GM12878 (cell line): ENCODE data around the gene LRIT2. TPM values are rescaled to one million over a fixed set of nuclear protein-coding genes. Genes with fewer than 3 reads are reported as not detected.

ENCODE experiments used
- ATAC-seq: fragments of 200-7000 bp; cut with Tn5 transposase; 3 replicates; pipeline ENCODE4 v1.9.1; 2020; ENCODE audit warnings: mild to moderate bottlenecking, moderate library complexity
- BruUV-seq: library from RNA; stranded (reverse); fragments of 400-500 nt; replicated peaks from 2 replicates; lab custom pipeline; 2021; lab: Mats Ljungman, UMichigan
- CTCF ChIA-PET: fragments of 300-600 bp; sonication (Branson Sonifier 250); formaldehyde crosslinking; extraction: SDS; loops from one replicate; lab custom pipeline; 2021; ENCODE audit warnings: inconsistent platforms; lab: Yijun Ruan, JAX
- POLR2A ChIA-PET: fragments of 350-600 bp; formaldehyde crosslinking; extraction: SDS; loops from one replicate; lab custom pipeline; 2021; ENCODE audit warnings: inconsistent platforms; lab: Charles Lee
- RAD21 ChIA-PET: fragments of 300-600 bp; sonication (Branson Sonifier 250); formaldehyde crosslinking; loops from one replicate; lab custom pipeline; 2023; ENCODE audit warnings: antibody characterized with exemption; ENCODE audit not compliant: unreplicated experiment; lab: Charles Lee
- SMC1A ChIA-PET: fragments of 300-600 bp; sonication (Branson Sonifier 250); formaldehyde crosslinking; loops from one replicate; lab custom pipeline; 2023; ENCODE audit not compliant: unreplicated experiment, uncharacterized antibody; lab: Charles Lee
- DNase-seq: peaks from one replicate; pipeline ENCODE4 v3.0.0-alpha.2; 2011; ENCODE audit warnings: low read depth, low spot score
- FAIRE-seq: peaks from 3 replicates; lab custom pipeline; 2011; peaks lifted over from hg19 to GRCh38; lab: Jason Lieb, UNC
- H2AFZ ChIP-seq: 2 replicates; pipeline ENCODE4 v1.6.0; 2011; ENCODE audit warnings: low read depth, low read length, control low read depth; ENCODE audit not compliant: control insufficient read depth
- H3K27ac ChIP-seq: 2 replicates; pipeline ENCODE4 v1.5.1; 2011; ENCODE audit warnings: control low read depth; ENCODE audit not compliant: control insufficient read depth, insufficient read depth
- H3K27me3 ChIP-seq, 2 experiments: replicated peaks in 1 of 2; 2 replicates each; pipeline versions ENCODE4 v1.6.0 to v1.6.1; 2011; ENCODE audit warnings: low read length in 1 of 2; ENCODE audit not compliant: control insufficient read depth in 2 of 2, insufficient read depth in 2 of 2
- H3K36me3 ChIP-seq, 2 experiments: 2 replicates each; pipeline ENCODE4 v1.5.1; 2011; ENCODE audit warnings: low read length in 1 of 2; ENCODE audit not compliant: control insufficient read depth in 2 of 2, insufficient read depth in 2 of 2
- H3K4me1 ChIP-seq: 2 replicates; pipeline ENCODE4 v1.6.1; 2011; ENCODE audit warnings: mild to moderate bottlenecking, low read length, moderate library complexity, mixed read lengths; ENCODE audit not compliant: control insufficient read depth, insufficient read depth
- H3K4me2 ChIP-seq: 2 replicates; pipeline ENCODE4 v1.6.0; 2011; ENCODE audit warnings: control low read depth; ENCODE audit not compliant: control insufficient read depth, insufficient read depth
- H3K4me3 ChIP-seq: fragments of 200-600 bp; sonication (generic); 2 replicates; pipeline ENCODE4 v1.5.1; 2016
- H3K79me2 ChIP-seq: 2 replicates; pipeline ENCODE4 v1.6.0; 2011; ENCODE audit warnings: low read length; ENCODE audit not compliant: control insufficient read depth, insufficient read depth
- H3K9ac ChIP-seq: 2 replicates; pipeline ENCODE4 v1.8.0; 2011; ENCODE audit warnings: low read length, control low read depth, mixed read lengths; ENCODE audit not compliant: control insufficient read depth, insufficient read depth
- H3K9me3 ChIP-seq: replicated peaks from 3 replicates; pipeline ENCODE4 v1.5.1; 2011; ENCODE audit warnings: mild to moderate bottlenecking, low read length; ENCODE audit not compliant: control insufficient read depth, insufficient read depth
- H4K20me1 ChIP-seq: 2 replicates; pipeline ENCODE4 v1.6.0; 2011; ENCODE audit not compliant: control insufficient read depth, insufficient read depth
- CBFB ChIP-seq: IDR thresholded peaks from 2 replicates; pipeline ENCODE4 v1.6.1; 2016; ENCODE audit warnings: antibody characterized with exemption, low read depth
- GATAD2B ChIP-seq: fragments of 450-650 bp; conservative IDR thresholded peaks from 2 replicates; pipeline ENCODE4 v1.6.1; 2017; ENCODE audit warnings: low read depth, mild to moderate bottlenecking, moderate library complexity
- IRF4 ChIP-seq: IDR thresholded peaks from 2 replicates; pipeline ENCODE4 v1.6.1; 2011; ENCODE audit warnings: low read depth, low read length
- MEF2B ChIP-seq: fragments of 450-650 bp; IDR thresholded peaks from 2 replicates; pipeline ENCODE4 v1.6.1; 2018; ENCODE audit warnings: mild to moderate bottlenecking, moderate library complexity; ENCODE audit not compliant: partially characterized antibody, poor library complexity, severe bottlenecking
- MXI1 ChIP-seq: fragments of 150-350 bp; IDR thresholded peaks from 2 replicates; pipeline ENCODE4 v1.6.1; 2011; ENCODE audit warnings: low read depth, mild to moderate bottlenecking, inconsistent platforms, low read length, improper control_type of control experiment
- PBX3 ChIP-seq: IDR thresholded peaks from 2 replicates; pipeline ENCODE4 v1.6.1; 2011; ENCODE audit warnings: mild to moderate bottlenecking, low read depth, low read length, moderate library complexity; ENCODE audit not compliant: insufficient replicate concordance
- POU2F2 ChIP-seq: IDR thresholded peaks from 3 replicates; pipeline ENCODE4 v1.6.1; 2011; ENCODE audit warnings: low read depth, mild to moderate bottlenecking, low read length, borderline replicate concordance
- RAD21 ChIP-seq: IDR thresholded peaks from 2 replicates; pipeline ENCODE4 v1.6.1; 2011; ENCODE audit warnings: mild to moderate bottlenecking, low read depth, low read length, moderate library complexity; ENCODE audit not compliant: insufficient read depth
- RELA ChIP-seq: fragments of 450-650 bp; IDR thresholded peaks from 2 replicates; pipeline ENCODE4 v1.8.0; 2014; ENCODE audit warnings: borderline replicate concordance; ENCODE audit not compliant: partially characterized antibody
- WRNIP1 ChIP-seq: IDR thresholded peaks from 2 replicates; pipeline ENCODE4 v1.6.1; 2011; ENCODE audit warnings: low read depth, low read length, improper control_type of control experiment, borderline replicate concordance
- WGBS: methylation state at CpG from one replicate; pipeline ENCODE4 v1.1.6; 2016; ENCODE audit warnings: low lambda C conversion rate; ENCODE audit not compliant: insufficient replicate concordance, insufficient coverage; ENCODE audit errors: missing lambda C conversion rate; 5-methylcytosine and 5-hydroxymethylcytosine counted together
- in situ Hi-C: fragments of 300-500 bp; cut with MboI; formaldehyde crosslinking; loops from 9 replicates; pipeline ENCODE4 v1.14.3; 2018; ENCODE audit warnings: mixed read lengths
- intact Hi-C: fragments of 100-400 bp; cut with micrococcal nuclease; formaldehyde crosslinking; loops from one replicate; pipeline ENCODE4 v1.14.2; 2022; ENCODE audit not compliant: unreplicated experiment
- polyA plus RNA-seq, 11 experiments: library from polyadenylated mRNA; depleted of rRNA in 4 of 11; unstranded in 6 of 11; stranded (reverse) in 5 of 11; fragments of >200 nt; fragmentation: Nextera tagmentation in 4 of 11; fragmentation: Illumina TruSeq in 1 of 11; extraction: Ambion mirVana in 4 of 11; extraction: Trizol in 1 of 11; gene quantifications; 1 replicate in 1 of 11; 2 replicates in 10 of 11; pipeline versions ENCODE4 v1.2.1 to v1.2.3, GENCODE V29; 2011 to 2016; ENCODE audit warnings: inconsistent platforms in 2 of 11, missing spikeins in 2 of 11, low read depth in 1 of 11
- total RNA-seq, 4 experiments: library from RNA; depleted of rRNA in 3 of 4; stranded (reverse); fragments of >200 nt in 3 of 4; fragmentation: Illumina TruSeq in 1 of 4; extraction: Trizol in 1 of 4; gene quantifications; 2 replicates each; pipeline versions ENCODE4 v1.2.1 to v1.2.3, GENCODE V29; 2013 to 2021
- TF ChIP-seq, protein P1 (sequence below): fragments of 450-650 bp; IDR thresholded peaks from 2 replicates; pipeline ENCODE4 v1.6.1; 2016; ENCODE audit warnings: mild to moderate bottlenecking
- TF ChIP-seq, protein P2 (sequence below): fragments of 450-650 bp; IDR thresholded peaks from 2 replicates; pipeline ENCODE4 v1.6.1; 2018; ENCODE audit warnings: borderline replicate concordance, mild to moderate bottlenecking; ENCODE audit not compliant: partially characterized antibody

Gene LRIT2
- total and polyA plus RNA-seq, 10 of the 15 experiments (the other 5 are each of a cell fraction or from before 2014, with no cell fraction given) = not detected

DNA sequence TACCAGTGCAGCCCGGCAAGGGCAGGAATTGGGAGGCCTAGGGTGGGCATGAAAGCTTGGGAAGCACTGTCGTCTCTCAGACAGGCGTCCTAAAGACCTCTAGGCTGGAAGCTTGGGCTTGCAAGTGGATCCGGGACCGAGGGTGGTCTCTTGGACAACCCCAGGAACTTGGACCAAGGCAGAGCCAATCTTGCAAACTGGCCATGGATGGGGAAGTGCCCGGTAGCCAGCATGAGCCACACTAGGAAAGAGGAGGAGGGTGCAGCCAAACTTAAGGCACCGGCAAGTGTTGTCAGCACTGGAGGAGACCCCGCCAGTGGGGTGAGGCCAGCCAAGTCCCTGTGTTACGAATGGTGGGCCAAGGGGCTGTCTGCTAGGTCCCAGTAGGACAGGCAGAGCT, 8.5 kb downstream of the LRIT2 start:
- Histone ChIP-seq H4K20me1 (no peaks in the 10 kb centered on the region), H2AFZ (no peak overlapping the region), H3K4me2 (no peak overlapping the region), H3K27me3 (no peaks in the 10 kb centered on the region), H3K4me3 (no peak overlapping the region), H3K9me3 (peaks cover 4% of the 10 kb centered on the region; the same call in 1 of the 3 replicates), H3K36me3 (no peaks in the 10 kb centered on the region), H3K4me1 (no peaks in the 10 kb centered on the region), H3K79me2 (no peaks in the 10 kb centered on the region)
- FAIRE-seq = no peak
- ChIA-PET CTCF (interaction anchor here (1.1 to 28.3 kb wide), 2 partner anchors 10 to 59 kb away, joined by 3 to 788 read pairs; no protein-coding TSS in a partner anchor), RAD21 (interaction anchor here (0.6 kb wide), 1 partner anchor 67 kb away, joined by 3 read pairs; no protein-coding TSS in a partner anchor), POLR2A (no interaction called here)
- WGBS = 15% methylated on average over 9 of the region's 9 CpGs
- ATAC-seq = no peak
- TF ChIP-seq MEF2B (no peak), MXI1 (no peak), POU2F2 (no peak), RAD21 (no peak), CBFB (no peak), RELA (no peak), IRF4 (no peak), WRNIP1 (no peak), GATAD2B (no peak), PBX3 (no peak)
- TF ChIP-seq, protein P1, sequence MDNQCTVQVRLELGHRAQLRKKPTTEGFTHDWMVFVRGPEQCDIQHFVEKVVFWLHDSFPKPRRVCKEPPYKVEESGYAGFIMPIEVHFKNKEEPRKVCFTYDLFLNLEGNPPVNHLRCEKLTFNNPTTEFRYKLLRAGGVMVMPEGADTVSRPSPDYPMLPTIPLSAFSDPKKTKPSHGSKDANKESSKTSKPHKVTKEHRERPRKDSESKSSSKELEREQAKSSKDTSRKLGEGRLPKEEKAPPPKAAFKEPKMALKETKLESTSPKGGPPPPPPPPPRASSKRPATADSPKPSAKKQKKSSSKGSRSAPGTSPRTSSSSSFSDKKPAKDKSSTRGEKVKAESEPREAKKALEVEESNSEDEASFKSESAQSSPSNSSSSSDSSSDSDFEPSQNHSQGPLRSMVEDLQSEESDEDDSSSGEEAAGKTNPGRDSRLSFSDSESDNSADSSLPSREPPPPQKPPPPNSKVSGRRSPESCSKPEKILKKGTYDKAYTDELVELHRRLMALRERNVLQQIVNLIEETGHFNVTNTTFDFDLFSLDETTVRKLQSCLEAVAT = no peak
- TF ChIP-seq, protein P2, sequence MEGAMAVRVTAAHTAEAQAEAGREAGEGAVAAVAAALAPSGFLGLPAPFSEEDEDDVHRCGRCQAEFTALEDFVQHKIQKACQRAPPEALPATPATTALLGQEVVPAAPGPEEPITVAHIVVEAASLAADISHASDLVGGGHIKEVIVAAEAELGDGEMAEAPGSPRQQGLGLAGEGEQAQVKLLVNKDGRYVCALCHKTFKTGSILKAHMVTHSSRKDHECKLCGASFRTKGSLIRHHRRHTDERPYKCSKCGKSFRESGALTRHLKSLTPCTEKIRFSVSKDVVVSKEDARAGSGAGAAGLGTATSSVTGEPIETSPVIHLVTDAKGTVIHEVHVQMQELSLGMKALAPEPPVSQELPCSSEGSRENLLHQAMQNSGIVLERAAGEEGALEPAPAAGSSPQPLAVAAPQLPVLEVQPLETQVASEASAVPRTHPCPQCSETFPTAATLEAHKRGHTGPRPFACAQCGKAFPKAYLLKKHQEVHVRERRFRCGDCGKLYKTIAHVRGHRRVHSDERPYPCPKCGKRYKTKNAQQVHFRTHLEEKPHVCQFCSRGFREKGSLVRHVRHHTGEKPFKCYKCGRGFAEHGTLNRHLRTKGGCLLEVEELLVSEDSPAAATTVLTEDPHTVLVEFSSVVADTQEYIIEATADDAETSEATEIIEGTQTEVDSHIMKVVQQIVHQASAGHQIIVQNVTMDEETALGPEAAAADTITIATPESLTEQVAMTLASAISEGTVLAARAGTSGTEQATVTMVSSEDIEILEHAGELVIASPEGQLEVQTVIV = no peak
- TF ChIP-seq, all 136 proteins: peak for 0
- H3K27ac ChIP-seq = no peak overlapping the region
- intact Hi-C loops (no loop called here), in situ Hi-C loops (no loop called here)
- no peak overlapping the region for H3K9ac ChIP-seq
- no TSS peak for BruUV-seq
- DNase-seq = no peak
- SMC1A ChIA-PET = interaction anchor here (0.8 to 0.9 kb wide), 2 partner anchors 11 to 91 kb away, joined by 3 read pairs; no protein-coding TSS in a partner anchor
